Measurements from ENCODE around the gene HOMER1.

HOMER1 gene

GRCh38 chr5:79456400-79456799 lies 57.5 kb downstream of the HOMER1 start:
- DNase-seq (ENCODE audit: low read depth), result no peak
- TF ChIP-seq MYC (IDR thresholded peaks at IDR 0.05; ENCODE audit: low read depth, low read length), result no peak
- TF ChIP-seq, protein P1, sequence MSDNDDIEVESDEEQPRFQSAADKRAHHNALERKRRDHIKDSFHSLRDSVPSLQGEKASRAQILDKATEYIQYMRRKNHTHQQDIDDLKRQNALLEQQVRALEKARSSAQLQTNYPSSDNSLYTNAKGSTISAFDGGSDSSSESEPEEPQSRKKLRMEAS (IDR thresholded peaks at IDR 0.05; ENCODE audit: low read depth, low read length), result no peak
- no peak for TF ChIP-seq CTCF (IDR thresholded peaks at IDR 0.05; ENCODE audit: low read depth, low read length)
- no peak for TF ChIP-seq POLR2A (IDR thresholded peaks at IDR 0.05; ENCODE audit: extremely low read depth, insufficient read length)
- H3K4me3 ChIP-seq (ENCODE audit: low read depth, low read length), result no peak overlapping the region

DNA sequence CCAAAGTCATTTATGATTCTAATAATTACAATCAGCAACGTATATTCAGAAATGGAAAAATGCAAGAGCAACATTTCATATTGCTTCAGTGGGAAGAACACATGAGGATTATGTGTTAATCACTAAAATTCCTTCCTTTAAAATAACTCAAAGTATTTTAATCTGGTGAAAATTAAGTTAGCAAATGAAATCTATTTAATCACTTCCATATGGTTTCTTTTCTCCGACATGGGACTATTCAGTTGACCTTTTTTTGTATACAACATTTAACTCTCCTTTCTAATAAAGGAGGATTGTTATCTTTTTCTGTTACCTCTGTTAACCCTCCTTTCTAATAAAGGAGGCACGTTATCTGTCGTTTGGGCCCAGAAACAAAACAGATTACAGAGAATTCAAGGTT lies 59.9 kb downstream of the HOMER1 start:
- TF ChIP-seq MYC (IDR thresholded peaks at IDR 0.05; ENCODE audit: low read depth, low read length) (no peak), POLR2A (IDR thresholded peaks at IDR 0.05; ENCODE audit: extremely low read depth, insufficient read length) (no peak), CTCF (IDR thresholded peaks at IDR 0.05; ENCODE audit: low read depth, low read length) (no peak)
- TF ChIP-seq, protein P1 (IDR thresholded peaks at IDR 0.05; ENCODE audit: low read depth, low read length), result no peak
- no peak for DNase-seq (ENCODE audit: low read depth)
- H3K4me3 ChIP-seq (ENCODE audit: low read depth, low read length), result no peak overlapping the region

DNA sequence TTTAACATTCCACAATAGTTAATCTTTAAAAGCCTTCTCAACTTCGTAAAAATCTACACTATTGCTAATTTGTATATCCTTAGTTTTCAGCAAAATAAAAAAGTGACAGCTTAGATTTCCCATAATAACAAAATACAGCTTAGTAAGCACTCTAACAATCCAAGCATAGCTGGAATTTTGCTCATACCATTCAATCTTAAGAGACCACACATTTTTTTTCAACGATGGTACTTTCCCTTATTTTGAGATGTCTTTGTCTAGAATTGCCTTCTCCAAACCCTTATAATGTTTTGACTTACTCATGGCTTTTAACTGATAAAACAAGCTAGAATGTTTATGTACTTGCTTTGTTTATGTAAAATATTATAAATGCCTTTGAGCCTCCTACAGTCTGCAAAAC lies 65.6 kb downstream of the HOMER1 start:
- DNase-seq (ENCODE audit: low read depth), result no peak
- TF ChIP-seq CTCF (IDR thresholded peaks at IDR 0.05; ENCODE audit: low read depth, low read length) (no peak), MYC (IDR thresholded peaks at IDR 0.05; ENCODE audit: low read depth, low read length) (no peak), POLR2A (IDR thresholded peaks at IDR 0.05; ENCODE audit: extremely low read depth, insufficient read length) (no peak)
- TF ChIP-seq, protein P1 (IDR thresholded peaks at IDR 0.05; ENCODE audit: low read depth, low read length), result no peak
- H3K4me3 ChIP-seq (ENCODE audit: low read depth, low read length), result no peak overlapping the region

- DNase-seq (ENCODE audit: low read depth), result no peak
- TF ChIP-seq CTCF (IDR thresholded peaks at IDR 0.05; ENCODE audit: low read depth, low read length) (no peak), POLR2A (IDR thresholded peaks at IDR 0.05; ENCODE audit: extremely low read depth, insufficient read length) (no peak), MYC (IDR thresholded peaks at IDR 0.05; ENCODE audit: low read depth, low read length) (no peak)
- TF ChIP-seq, protein P1 (IDR thresholded peaks at IDR 0.05; ENCODE audit: low read depth, low read length), result no peak
- H3K4me3 ChIP-seq (ENCODE audit: low read depth, low read length), result no peak overlapping the region
Measured at GRCh38 chr5:79436821-79437220, 77.1 kb downstream of the HOMER1 start.

DNA sequence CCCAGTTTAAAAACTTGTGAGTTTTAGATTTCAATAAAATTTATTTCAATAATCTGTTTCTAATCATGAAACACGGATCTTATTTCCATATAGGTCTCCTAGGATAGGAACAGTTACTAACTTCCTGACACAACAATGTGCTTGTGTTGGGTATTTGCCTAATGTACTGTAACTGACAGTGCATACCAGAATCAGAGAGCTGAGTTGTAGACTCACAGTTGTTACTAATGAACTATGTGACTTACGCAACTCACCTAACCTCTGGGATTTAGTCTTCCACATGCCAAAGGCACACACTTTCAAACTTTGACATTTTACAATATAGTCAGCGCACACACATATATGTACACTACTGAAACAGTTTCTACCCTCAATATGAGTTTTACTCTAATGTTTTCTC lies 77.7 kb downstream of the HOMER1 start:
- TF ChIP-seq CTCF (IDR thresholded peaks at IDR 0.05; ENCODE audit: low read depth, low read length) (no peak), POLR2A (IDR thresholded peaks at IDR 0.05; ENCODE audit: extremely low read depth, insufficient read length) (no peak), MYC (IDR thresholded peaks at IDR 0.05; ENCODE audit: low read depth, low read length) (no peak)
- TF ChIP-seq, protein P1 (IDR thresholded peaks at IDR 0.05; ENCODE audit: low read depth, low read length), result no peak
- DNase-seq (ENCODE audit: low read depth), result peak; percentile 18
- H3K4me3 ChIP-seq (ENCODE audit: low read depth, low read length), result no peak overlapping the region

DNA sequence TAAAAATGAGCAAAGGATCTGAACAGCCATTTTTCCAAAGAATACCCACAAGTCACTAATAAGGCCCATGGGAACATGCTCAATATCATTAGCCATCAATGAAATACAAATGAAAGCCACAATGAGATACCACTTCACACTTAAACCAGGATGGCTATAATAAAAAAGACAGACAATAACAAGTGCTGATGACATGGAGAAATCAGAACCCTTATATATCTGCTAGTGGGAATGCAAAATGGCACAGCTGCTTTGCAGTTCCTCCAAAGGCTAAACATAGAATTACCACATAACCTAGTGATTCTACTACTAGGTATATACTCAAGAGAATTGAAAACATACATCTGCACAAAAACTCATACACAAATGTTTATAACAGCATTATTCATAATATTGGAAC lies 83.7 kb downstream of the HOMER1 start:
- TF ChIP-seq CTCF (IDR thresholded peaks at IDR 0.05; ENCODE audit: low read depth, low read length) (no peak), POLR2A (IDR thresholded peaks at IDR 0.05; ENCODE audit: extremely low read depth, insufficient read length) (no peak), MYC (IDR thresholded peaks at IDR 0.05; ENCODE audit: low read depth, low read length) (no peak)
- TF ChIP-seq, protein P1 (IDR thresholded peaks at IDR 0.05; ENCODE audit: low read depth, low read length), result no peak
- no peak for DNase-seq (ENCODE audit: low read depth)
- H3K4me3 ChIP-seq (ENCODE audit: low read depth, low read length), result no peak overlapping the region
